IgD-negative memory B cell (primary cell): ENCODE measurements around the gene CASTOR2. TPM values are rescaled to one million over a fixed set of nuclear protein-coding genes. Genes with fewer than 3 reads are reported as not detected.
"Not testable (repeated sequence)": the region's sequence is repeated elsewhere in the genome, so short reads cannot be mapped to it uniquely, and the experiment has no call there.

ENCODE experiments used
- H3K27ac Mint-ChIP-seq, 3 donors: one replicate each; pipeline ENCODE4 v1.8.0; 2020 to 2022; ENCODE audit warnings: mild to moderate bottlenecking in 3 of 3, mixed read lengths in 3 of 3, moderate library complexity in 1 of 3
- H3K27me3 Mint-ChIP-seq: one replicate; pipeline ENCODE4 v1.8.0; 2021; ENCODE audit warnings: mixed read lengths
- H3K36me3 Mint-ChIP-seq: one replicate; pipeline ENCODE4 v1.8.0; 2020; ENCODE audit warnings: mild to moderate bottlenecking, mixed read lengths
- H3K4me1 Mint-ChIP-seq, 3 donors: one replicate each; pipeline ENCODE4 v1.8.0; 2020 to 2022; ENCODE audit warnings: mixed read lengths in 3 of 3, mild to moderate bottlenecking in 1 of 3
- H3K4me3 Mint-ChIP-seq, 4 donors: one replicate each; pipeline ENCODE4 v1.8.0; 2020 to 2022; ENCODE audit warnings: mild to moderate bottlenecking in 4 of 4, mixed read lengths in 4 of 4, moderate library complexity in 3 of 4
- H3K9me3 Mint-ChIP-seq, 3 donors: one replicate each; pipeline ENCODE4 v1.8.0; 2020 to 2021; ENCODE audit warnings: mixed read lengths in 3 of 3, mild to moderate bottlenecking in 1 of 3
- polyA plus RNA-seq: library from polyadenylated mRNA; unstranded; fragments of 300-500 nt; fragmentation: Illumina TruSeq; gene quantifications from one replicate; pipeline ENCODE4 v1.2.3, GENCODE V29; 2021

The CASTOR2 gene
- polyA plus RNA-seq, 1 donor from 2014 or later = not detected

DNA sequence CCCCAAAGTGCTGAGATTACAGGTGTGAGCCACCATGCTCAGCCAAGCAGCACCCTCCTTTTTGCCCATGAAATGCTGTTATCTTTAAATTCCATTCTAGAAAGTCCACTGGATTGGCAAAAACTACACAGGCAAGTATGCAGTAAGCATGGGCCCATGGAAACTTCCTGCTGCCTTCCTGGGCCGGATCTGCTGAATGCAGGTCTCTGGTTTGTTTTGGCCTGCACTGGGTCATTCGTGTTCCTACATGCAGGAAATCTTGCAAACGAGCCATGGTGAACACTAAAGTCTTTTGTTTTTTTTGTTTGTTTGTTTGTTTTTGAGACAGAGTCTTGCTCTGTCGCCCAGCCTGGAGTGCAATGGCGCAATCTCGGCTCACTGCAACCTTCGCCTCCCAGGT, 7.9 kb downstream of the CASTOR2 start:
- H3K36me3 Mint-ChIP-seq, H3K9me3 Mint-ChIP-seq, H3K4me1 Mint-ChIP-seq, H3K4me3 Mint-ChIP-seq, H3K27me3 Mint-ChIP-seq, H3K27ac Mint-ChIP-seq: not testable (repeated sequence)

DNA sequence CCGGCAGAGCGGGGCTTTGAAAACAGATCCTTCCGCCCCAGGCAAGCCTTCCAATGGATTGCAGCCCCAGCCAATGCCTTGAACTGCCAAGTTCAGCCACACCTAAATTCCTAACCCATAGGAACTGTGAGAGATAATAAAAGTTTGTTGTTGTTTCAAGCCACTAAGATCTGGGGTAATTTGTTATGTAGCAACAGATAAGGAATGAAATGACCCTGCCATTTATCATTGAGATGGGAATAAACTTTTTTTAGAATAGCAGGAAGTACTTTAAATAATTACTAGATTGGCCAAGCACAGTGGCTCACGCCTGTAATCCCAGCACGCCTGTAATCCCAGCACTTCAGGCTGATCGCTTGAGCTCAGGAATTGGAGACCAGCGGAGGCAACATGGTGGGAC, 11.5 kb downstream of the CASTOR2 start:
- not testable (repeated sequence) for H3K27ac Mint-ChIP-seq, H3K27me3 Mint-ChIP-seq, H3K4me1 Mint-ChIP-seq, H3K36me3 Mint-ChIP-seq, H3K4me3 Mint-ChIP-seq, H3K9me3 Mint-ChIP-seq

DNA sequence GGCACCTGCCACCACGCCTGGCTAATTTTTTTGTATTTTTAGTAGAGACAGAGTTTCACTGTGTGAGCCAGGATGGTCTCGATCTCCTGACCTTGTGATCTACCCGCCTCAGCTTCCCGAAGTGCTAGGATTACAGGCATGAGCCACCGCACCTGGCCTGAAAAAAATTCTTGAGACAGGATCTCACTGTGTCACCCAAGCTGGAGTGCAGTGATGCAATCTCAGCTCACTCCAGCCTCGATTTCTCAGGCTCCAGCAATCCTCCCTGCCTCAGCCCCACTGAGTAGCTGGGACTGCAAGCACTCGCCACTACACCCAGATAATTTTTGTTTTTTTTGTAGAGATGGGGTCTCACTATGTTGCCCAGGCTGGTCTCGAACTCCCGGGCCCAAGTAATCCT, 13.0 kb downstream of the CASTOR2 start:
- not testable (repeated sequence) for H3K36me3 Mint-ChIP-seq, H3K4me3 Mint-ChIP-seq, H3K9me3 Mint-ChIP-seq, H3K4me1 Mint-ChIP-seq, H3K27ac Mint-ChIP-seq, H3K27me3 Mint-ChIP-seq

DNA sequence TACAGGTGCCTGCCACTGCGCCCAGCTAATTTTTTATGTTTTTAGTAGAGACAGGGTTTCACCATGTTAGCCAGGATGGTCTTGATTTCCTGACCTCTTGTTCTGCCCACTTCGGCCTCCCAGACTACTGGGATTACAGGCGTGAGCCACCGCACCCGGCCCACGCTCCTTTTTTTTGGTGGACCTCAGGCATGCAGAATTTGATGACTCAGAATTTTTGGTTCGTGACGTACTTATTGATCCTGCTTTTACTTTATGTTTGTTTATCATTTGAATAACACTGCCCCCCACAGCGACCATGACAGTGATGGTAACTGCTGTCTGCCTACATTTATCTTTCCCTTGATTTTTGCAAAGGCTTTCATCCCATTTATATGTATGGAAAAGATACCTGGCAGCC, 23.9 kb downstream of the CASTOR2 start:
- H3K27ac Mint-ChIP-seq, H3K36me3 Mint-ChIP-seq, H3K27me3 Mint-ChIP-seq, H3K4me1 Mint-ChIP-seq, H3K9me3 Mint-ChIP-seq, H3K4me3 Mint-ChIP-seq: not testable (repeated sequence)

DNA sequence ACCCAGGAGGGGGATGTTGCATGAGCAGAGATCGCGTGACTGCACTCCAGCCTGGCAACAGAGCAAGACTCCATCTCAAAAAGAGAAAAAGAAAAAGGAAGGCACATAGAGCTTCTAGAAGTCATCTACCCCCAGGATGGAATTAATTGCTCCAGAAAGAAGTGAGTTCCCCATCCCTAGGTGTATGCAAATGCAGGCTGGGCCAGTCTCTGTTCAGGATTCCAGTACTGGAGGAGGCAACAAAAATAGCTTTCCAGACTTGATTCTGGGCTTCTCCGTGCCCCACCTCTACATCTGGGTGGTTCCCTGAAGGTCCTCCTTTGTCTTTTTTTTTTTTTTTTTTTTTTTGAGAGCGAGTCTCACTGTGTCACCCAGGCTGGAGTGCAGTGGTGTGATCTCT, 28.6 kb downstream of the CASTOR2 start:
- Mint-ChIP-seq H3K9me3 (no peaks in the 10 kb centered on the region), H3K4me3 (no peak overlapping the region), H3K4me1 (peaks cover 0 to 2% (median 0%) of the 10 kb centered on the region in 3 donors), H3K36me3 (no peaks in the 10 kb centered on the region), H3K27me3 (no peaks in the 10 kb centered on the region), H3K27ac (no peak overlapping the region)

DNA sequence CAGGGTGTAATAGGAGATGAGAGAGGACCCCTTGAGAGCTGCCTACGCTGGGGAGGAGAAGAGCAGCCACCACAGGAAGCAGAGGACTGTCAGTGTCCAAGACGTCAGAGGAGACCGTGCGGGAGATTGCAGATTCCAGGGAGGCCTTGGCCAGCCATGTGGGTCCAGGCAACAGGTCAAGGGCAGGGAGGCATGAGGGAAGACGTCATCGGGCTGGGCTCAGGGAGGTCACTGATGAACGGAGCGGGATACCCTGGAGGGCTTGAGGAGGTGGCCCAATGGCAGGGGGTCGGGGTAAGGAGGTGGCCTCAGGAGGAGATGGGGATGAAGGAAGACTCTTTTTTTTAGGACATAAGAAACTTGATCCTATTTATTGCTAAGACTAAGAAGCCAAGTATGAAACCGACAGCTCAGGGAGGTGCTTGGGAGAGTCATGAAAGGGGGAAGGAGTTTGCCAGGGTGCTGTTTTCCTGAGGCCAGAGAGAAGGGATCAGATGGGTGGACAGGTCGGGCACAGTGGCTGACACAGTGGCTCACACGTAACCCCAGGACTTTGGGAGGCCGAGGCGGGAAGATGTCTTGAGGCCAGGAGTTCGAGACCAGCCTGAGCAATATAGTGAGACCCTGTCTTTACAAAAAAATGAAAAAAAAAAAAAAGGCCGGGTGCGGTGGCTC, 30.5 kb downstream of the CASTOR2 start:
- not testable (repeated sequence) for H3K4me1 Mint-ChIP-seq, H3K4me3 Mint-ChIP-seq, H3K36me3 Mint-ChIP-seq, H3K9me3 Mint-ChIP-seq, H3K27me3 Mint-ChIP-seq, H3K27ac Mint-ChIP-seq

DNA sequence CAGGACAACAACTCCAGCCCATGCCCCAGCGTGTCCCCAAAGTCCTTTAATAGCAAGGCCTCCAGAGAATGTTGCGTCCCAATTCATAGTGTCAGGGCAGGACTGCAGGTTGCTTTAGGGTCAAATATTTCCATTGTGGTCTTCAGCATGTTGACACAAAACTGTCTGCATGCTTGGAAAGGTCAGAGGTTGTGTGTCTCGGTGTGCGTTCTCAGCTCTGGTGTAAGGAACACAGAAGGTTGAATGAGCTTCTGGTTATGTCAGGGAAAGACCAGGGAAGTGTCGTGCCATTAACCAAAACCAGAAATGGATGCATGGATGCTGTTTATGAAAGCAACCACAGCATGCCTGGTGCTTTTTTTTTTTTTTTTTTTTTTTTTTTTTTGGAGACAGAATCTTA, 31.9 kb downstream of the CASTOR2 start:
- H3K9me3 Mint-ChIP-seq, H3K27me3 Mint-ChIP-seq, H3K36me3 Mint-ChIP-seq, H3K4me3 Mint-ChIP-seq, H3K4me1 Mint-ChIP-seq, H3K27ac Mint-ChIP-seq: not testable (repeated sequence)

DNA sequence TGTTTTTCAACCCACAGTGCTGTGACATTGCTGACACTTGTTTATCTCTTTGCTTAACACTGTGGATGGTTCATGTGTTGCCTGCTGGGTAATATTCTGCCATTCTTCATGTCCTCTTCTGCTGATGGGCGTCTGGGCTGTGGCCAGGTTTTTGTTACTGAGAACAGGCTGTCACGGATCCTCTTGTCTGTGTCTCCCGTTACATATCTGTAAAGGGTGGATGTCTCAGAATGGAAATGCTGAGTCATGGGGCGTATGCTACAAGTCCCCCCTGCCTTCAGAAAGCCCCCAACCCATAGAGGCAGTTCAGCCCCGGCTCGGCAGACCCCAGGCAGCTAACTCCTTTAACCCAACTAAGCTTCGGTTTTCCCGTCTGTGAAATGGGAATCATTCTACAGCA, 33.3 kb downstream of the CASTOR2 start:
- not testable (repeated sequence) for H3K9me3 Mint-ChIP-seq, H3K36me3 Mint-ChIP-seq, H3K4me1 Mint-ChIP-seq, H3K27ac Mint-ChIP-seq, H3K27me3 Mint-ChIP-seq, H3K4me3 Mint-ChIP-seq

DNA sequence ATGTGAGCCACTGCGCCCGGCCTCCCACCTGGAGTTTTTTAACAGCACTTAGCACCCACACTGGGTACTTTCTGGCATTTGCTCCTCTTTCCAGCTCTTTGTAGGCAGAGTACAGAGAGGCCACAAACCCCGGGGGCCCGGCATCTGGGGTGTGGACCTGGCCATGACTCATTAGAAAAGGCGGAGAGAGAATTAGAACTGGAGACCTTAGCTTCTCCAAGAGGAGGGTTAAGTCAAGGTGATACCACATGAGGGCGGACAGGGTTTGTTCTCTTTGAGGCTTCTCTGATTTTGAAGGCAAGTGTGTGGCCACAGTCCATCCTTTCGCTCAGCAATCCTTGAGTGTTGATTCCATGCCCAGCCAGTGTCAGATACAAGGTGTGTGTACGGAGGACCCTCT, 36.9 kb downstream of the CASTOR2 start:
- not testable (repeated sequence) for H3K27ac Mint-ChIP-seq, H3K4me1 Mint-ChIP-seq, H3K27me3 Mint-ChIP-seq, H3K9me3 Mint-ChIP-seq, H3K36me3 Mint-ChIP-seq
- peak overlapping the region in 1 of 4 donors; percentile 81 for H3K4me3 Mint-ChIP-seq

DNA sequence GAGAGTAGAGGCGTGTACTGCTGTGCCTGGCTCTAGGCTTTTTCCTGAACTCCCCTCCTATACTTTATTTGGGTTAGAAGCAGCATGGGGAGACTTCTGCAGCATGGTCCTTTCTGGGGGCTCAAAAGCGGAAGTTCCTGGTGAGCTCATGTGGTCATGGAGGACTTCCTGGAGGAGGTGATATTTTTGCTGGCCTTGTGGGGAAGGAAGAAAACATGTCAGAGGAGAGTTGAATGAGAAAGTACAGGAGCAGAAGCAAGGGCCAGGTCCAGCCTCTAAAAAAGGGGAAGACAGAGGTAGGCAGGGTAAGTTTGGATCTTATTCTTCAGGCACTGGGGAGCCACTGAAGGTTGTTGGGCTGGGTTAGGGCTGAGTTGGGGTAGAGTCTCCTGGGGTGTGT, 45.5 kb downstream of the CASTOR2 start:
- Mint-ChIP-seq H3K4me3 (no peak overlapping the region), H3K27me3 (no peaks in the 10 kb centered on the region), H3K27ac (peak overlapping the region in 1 of 3 donors; percentile 25)

DNA sequence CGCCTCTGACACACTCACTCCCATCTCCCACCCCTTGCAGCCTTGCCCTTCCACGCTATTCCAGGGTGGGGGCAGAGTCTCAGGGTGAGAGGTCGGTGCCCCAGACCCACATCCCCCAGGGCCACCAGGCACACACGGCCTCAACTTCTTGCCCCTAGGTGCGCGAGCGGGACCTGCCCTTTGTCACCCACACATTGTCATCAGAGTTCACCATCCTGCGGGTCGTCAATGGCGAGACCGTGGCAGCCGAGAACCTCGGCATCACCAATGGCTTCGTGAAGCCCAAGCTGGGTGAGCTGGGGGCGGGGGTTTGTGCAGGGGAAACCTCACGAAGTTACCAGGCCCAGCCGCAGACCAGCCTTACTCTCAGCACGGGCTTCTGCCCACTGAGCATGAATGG, 53.3 kb downstream of the CASTOR2 start:
- H3K4me3 Mint-ChIP-seq = no peak overlapping the region

More for the DNA sequence above, 45.5 kb downstream of the CASTOR2 start:
- Mint-ChIP-seq H3K4me1 (peaks cover 0 to 2% (median 0%) of the 10 kb centered on the region in 3 donors), H3K9me3 (no peaks in the 10 kb centered on the region), H3K36me3 (peaks cover 1% of the 10 kb centered on the region)

DNA sequence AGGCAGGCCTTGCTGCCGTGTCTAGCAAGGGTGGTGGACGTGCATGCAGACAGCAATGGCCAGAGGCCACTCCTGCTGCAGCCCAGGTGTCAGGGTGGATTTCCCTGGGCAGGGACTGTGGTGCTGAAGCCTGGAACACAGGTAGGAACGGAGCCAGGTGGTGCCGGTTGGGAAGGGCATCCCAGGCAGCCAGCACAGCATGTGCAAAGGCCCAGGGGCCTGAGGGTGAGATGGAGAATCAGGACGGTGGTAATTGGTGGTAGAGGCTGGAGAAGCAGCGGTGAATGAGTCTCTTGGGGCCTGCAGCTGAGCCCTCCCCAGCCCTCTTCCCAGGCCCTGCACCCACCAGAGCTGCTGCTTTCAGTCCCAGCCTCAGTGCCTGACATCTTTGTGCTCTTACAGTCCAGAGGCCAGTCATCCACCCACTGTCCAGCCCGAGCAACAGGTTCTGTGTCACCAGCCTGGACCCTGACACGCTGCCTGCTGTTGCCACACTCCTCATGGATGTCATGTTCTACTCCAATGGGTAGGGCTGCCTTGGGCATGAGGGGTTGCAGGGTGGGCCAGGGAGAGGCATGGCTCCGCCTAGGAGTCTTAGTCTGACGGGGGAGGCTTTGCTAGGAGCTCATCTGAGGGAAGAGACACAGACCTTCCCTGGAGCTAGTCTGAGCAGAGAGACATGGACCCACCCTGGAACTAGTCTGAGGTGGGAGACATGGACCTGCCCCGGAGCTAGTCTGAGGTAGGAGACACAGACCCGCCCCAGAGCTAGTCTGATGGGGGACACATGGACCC, 54.3 kb downstream of the CASTOR2 start:
- H3K36me3 Mint-ChIP-seq = no peaks in the 10 kb centered on the region
- H3K4me3 Mint-ChIP-seq = no peak overlapping the region
- no peaks in the 10 kb centered on the region for H3K4me1 Mint-ChIP-seq
- no peak overlapping the region for H3K27ac Mint-ChIP-seq
- no peaks in the 10 kb centered on the region for H3K27me3 Mint-ChIP-seq
- H3K9me3 Mint-ChIP-seq = no peaks in the 10 kb centered on the region

More for the DNA sequence above, 53.3 kb downstream of the CASTOR2 start:
- H3K27me3 Mint-ChIP-seq = no peaks in the 10 kb centered on the region
- H3K9me3 Mint-ChIP-seq = no peaks in the 10 kb centered on the region
- H3K4me1 Mint-ChIP-seq = no peaks in the 10 kb centered on the region
- H3K36me3 Mint-ChIP-seq = no peaks in the 10 kb centered on the region
- no peak overlapping the region for H3K27ac Mint-ChIP-seq

DNA sequence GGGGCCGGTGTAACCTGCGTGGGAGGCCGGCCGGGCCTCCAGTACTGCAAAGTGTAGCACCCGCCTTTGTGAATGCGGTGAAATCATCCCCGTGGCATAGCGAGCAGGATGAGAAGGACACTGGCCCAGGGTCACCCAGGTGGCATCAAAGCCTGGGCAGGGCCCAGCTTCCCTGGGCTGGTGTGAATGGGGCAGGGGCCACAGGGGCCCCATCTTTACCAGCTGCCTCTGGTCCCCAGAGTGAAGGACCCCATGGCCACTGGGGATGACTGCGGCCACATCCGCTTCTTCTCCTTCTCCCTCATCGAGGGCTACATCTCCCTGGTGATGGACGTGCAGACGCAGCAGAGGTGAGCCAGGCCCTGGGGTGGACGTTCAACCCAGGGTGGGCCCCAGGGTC, 55.3 kb downstream of the CASTOR2 start:
- Mint-ChIP-seq H3K4me1 (no peaks in the 10 kb centered on the region), H3K9me3 (no peaks in the 10 kb centered on the region), H3K27ac (no peak overlapping the region), H3K27me3 (no peaks in the 10 kb centered on the region), H3K4me3 (no peak overlapping the region), H3K36me3 (no peaks in the 10 kb centered on the region)

DNA sequence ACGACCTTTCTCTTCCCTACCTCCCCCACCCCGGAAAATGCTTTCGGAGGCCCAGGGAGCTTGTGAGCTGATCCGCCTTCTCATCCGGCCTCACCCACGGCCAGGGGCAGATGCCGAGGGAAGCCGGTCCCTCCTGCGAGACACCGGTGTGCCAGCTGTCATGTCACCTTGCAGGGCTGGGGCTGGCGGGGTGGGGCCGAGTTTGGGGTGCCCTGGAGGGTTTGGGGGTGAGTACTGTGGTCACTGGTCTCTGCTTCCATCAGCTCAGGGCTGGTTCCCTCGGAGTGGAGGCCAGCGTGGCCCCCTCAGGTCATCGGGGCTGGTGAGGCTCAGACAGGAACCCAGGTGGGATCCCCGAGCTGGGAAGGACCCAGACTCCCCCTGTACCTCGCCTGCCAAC, 60.4 kb downstream of the CASTOR2 start:
- Mint-ChIP-seq H3K4me3 (no peak overlapping the region), H3K27me3 (no peaks in the 10 kb centered on the region), H3K36me3 (no peaks in the 10 kb centered on the region), H3K4me1 (no peaks in the 10 kb centered on the region), H3K9me3 (no peaks in the 10 kb centered on the region), H3K27ac (no peak overlapping the region)

DNA sequence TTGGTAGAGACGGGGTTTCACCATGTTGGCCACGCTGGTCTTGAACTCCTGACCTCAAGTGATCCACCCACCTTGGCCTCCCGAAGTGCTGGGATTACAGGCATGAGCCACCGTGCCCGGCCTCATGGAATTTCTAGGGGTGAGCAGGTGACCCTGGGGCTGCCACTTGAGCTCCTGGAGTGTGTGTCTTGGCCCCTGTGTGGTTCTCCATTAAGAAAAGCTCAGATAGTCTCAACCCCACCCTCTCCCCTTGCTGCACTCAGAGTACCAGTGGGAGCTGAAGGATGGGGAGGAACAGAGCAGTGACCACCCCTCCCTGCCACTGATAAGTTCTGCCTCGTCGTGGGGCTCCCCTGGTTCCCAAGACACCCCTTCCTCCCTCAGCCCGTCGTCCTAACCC, 63.8 kb downstream of the CASTOR2 start:
- Mint-ChIP-seq H3K27me3 (no peaks in the 10 kb centered on the region), H3K4me3 (no peak overlapping the region), H3K27ac (no peak overlapping the region), H3K9me3 (no peaks in the 10 kb centered on the region), H3K4me1 (no peaks in the 10 kb centered on the region), H3K36me3 (no peaks in the 10 kb centered on the region)

DNA sequence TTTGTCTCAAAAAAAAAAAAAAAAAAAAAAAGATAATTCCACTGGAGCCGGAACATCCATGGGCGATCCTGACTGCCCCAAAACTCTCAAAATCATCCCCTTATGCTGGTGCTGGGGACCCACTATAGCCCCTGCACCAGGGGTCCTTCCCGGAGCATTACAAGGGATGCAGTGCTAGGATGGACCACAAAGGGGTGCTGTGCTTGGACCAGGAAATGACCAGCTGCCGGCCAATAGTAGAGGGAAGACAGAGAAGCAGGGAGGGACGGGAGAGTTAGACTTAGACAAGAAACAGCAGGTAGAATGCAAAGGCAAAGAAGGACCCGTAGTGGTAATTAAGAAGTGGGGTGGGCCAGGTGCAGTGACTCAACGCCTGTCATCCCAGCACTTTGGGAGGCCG, 68.6 kb downstream of the CASTOR2 start:
- H3K4me1 Mint-ChIP-seq = no peaks in the 10 kb centered on the region
- H3K27ac Mint-ChIP-seq = no peak overlapping the region
- no peaks in the 10 kb centered on the region for H3K36me3 Mint-ChIP-seq
- H3K27me3 Mint-ChIP-seq = no peaks in the 10 kb centered on the region
- no peaks in the 10 kb centered on the region for H3K9me3 Mint-ChIP-seq
- H3K4me3 Mint-ChIP-seq = no peak overlapping the region
